HG02870 (cell line): ENCODE measurements around the gene MAB21L4.

Experiments
- ATAC-seq: cut with Tn5 transposase; IDR thresholded peaks from one replicate; pipeline ENCODE4 v1.9.1; 2021; ENCODE audit warnings: mild to moderate bottlenecking, moderate library complexity; ENCODE audit not compliant: unreplicated experiment

Gene MAB21L4

DNA sequence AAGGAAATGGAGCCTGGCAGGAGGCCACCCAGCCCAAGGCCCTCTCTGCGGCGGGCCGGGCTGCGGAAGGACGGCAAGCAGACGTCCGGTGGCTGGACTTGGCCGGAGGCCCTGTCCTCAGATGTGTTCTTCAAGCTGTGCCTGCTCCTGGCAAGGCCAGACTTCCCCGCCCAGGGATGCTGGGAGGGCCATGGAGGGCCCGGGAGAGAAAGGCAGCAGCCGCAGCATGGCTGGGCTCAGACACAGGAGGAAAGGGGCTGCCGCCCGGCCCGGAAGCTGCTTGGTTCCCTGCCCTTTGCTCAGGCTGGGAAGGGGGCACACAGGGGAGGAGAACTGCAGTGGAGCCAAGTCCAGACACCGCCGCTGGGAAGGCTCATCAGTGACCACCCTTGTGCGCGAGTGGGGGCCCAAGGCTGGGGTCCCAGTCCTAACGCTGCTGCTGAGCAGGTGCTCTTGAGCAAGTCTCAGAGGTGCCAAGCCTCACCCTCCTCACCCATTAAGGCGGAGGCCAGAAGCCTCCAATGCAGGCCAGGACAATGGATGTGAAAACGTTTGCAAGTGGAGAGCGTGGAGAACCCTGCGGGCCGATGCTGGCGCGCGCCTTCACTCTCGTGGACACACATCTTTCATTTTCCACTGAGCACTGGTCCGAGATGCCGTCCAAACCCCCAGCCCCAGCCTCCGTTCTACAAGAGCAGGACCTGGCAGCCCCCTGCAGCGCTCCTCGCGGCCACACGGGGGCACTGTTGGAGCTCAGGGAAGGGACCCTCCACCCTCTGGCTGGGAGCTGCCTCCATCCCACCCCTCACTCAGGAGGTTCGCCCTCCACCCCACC lies 18.1 kb upstream of the MAB21L4 start:
- ATAC-seq: no peak

DNA sequence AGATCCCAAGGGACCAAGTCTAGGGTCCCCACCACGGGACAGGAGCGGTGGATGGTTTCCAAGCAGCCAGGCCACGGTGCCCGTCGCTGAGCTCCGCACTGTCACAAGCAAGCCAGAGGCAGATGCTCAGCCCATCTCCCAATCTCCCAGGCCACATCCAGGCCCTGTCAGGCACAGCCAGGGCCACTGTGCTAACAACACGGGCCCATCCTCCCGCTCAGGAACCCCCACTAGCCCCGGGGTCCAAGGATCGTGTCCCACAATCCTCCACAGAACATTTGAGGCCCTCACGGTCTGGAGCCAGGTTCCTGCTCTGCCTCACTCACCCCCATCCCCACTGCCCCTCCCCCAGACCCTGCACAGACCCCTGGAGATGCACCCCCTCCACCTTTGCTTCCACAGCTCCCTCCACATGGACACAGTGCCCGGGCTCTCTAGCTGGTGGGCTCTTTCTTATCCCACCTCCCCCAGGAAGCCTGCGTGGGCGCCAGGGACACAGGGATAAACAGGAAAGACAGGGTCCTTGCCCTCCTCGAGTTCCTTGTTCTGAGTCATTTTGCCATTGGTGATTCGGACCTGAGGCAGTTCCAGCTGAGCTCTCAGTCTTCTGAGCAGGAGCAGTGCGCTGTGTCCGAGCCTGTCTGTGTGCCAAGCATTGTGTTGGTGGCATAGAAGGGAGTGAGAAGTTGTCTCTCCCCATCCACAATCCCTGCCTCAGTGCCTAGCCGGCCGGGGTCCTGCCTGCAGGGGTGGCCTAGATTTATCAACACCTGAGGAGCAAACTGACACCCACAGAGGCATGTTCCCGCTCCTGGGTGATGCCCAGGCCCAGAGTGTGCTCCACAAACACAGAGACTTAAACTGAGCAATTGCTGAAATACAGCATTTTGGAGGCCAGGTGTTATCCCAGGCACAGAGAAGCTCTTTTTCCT lies 17.2 kb upstream of the MAB21L4 start:
- no peak for ATAC-seq

DNA sequence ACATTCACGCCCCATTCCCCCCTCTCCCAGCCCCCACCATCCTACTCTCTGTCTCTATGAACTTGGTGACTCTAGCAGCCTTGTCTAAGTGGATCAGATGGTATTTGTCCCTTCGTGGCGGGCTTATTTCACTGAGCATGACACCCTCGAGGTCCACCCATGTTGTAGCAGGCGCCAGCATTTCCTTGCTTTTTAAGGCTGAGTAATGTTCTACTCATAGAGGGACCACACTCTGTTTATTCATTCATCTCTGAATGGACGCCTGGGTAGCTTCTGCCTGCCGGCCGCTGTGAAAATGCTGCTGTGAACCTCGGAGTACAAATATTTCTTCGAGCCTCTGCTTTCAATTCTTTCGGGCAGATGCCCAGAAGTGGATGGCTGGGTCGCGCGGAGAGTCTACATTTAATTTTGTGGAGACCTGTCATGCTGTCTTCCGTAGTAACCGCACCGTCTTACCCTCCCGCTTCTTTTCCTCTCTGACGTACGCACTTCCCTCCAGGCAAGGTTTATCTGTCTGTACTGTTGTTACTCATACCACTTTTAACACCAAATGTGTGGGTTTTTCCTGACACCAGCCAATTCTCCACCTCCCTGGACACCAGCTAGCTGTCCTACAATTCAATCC lies 15.8 kb upstream of the MAB21L4 start:
- ATAC-seq: no peak

DNA sequence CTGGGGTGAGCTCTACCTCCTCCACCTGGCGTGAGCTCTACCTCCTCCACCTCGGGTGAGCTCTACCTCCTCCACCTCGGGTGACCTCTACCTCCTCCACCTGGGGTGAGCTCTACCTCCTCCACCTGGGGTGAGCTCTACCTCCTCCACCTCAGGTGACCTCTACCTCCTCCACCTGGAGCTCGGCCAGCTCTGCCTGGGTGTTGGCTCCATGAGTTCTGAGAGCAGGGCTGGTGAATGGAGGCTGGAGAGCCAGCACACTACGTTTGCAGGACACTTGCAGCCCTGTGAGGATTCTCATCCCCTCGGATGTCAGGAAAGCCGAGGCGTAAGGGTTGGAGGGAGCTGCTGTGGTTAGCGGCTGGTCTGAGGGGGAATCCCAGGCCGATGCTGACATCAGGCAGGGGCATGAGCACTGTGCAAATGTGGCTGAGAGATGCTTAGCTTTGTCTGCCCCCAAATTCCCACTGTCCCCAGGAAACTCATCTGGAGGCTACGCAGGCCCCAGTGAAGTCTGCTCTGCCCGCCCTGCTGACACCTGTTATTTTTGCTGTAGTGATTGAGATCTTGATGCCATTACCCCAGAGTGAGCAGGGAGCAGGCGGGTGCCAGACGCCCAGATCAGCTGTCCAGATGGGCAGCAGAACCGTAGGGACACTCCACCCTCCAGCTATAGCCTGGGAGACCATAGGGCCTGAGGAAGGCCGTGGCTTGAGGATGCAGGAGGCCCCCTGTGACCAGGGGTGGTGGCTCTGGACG lies 13.4 kb upstream of the MAB21L4 start:
- ATAC-seq: no peak

DNA sequence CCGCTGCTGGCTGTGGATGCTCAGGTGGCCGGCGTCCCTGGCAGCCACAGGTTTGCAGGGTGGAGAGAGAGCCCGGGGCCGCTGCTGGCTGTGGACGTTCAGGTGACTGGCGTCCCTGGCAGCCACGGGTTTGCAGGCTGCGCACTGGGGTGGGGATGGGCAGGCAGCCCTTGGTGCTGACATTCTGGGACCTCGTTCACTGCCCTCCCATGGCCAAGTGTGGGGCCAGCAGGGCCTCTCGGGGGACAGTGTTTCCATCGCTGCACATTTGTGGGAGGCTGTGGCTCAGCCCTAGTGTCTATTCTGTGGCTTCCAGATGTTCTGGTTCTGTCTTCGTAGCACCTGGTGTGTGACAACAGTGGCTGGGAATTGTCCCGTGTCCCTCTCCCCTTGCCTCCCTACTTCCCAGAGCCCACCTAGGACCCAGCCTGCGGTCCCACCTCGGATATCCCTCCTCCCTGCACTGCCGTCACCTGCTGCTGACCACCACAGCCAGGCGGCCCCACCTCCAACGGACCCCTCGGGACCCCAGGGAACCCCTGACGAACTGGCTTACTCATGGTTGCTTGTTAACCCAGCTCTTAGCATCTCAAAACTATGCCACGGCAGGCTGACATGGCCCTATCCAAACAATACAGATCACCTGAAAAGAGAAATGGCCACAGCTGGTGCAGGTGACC lies 11.1 kb upstream of the MAB21L4 start:
- ATAC-seq: no peak

DNA sequence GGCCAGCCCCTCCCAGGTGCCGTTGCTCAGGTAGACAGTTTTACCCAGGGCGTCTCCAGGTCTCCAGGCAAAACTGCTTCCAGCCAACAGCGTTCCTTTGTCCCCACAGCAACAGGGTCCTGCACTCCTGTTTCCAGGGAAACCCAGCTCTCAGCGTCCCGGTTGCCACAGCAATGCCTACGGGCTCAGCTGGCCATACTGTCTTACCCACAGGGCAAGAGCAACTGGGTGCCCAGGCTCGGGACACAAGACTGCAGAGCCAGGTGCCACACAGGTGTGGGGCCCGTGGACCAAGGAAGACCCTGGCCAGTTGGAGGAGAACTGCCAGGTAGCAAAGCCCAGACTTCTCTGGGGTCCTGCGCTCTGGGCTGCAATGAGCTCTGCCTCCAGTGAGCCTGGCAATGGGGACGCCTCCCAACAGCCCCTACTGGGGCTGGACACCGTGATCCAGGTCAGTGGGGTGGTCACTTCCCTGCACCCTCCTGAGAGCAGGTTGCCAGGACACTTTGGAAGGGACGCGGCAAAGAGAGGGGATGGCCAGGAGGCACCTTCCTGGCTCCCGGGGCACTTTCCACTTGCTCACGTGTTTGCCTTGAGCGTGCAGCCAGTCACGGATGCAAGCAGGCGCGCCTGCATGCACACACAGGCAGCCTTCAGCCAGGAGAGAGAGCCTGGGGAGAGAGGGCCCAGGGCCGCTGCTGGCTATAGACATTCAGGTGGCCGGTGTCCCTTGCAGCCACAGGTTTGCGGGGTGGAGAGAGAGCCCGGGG lies 10.4 kb upstream of the MAB21L4 start, which contains the start of gene CROCC2:
TSS of gene CROCC2 (plus strand) at position 196 of the 770 bp plus-strand sequence. CDS start at position 374, 178 bp downstream.
- ATAC-seq: no peak

DNA sequence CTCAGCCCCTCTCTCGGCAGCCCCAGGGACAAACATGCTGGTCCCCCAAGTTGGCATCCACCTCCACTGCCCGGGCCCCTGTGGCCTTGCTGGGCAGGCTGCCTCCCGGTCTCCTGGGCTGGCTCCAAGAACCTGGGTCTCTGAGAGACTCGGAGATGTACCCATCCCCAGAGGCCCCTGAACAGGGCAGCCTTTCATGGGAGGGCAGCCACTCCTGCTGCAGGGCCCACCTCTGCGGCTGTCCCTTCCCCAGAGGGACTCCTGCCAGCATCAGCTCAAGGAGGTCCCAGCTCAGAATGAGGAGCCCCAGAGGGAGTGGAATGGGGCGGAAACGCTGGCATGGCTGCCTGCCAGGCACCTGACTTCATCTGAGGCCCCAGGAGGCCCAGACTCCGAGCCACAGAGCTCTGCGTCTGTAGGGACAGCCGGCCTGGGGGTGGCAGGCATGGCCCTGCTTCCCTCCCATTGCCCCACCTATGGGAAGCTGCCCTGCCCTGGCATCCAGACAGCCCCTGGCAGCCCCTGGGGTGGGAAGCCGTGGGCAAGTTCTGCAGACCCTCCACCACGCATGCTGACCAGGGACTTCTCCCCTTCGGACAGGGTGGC lies 9.3 kb upstream of the MAB21L4 start:
- no peak for ATAC-seq

DNA sequence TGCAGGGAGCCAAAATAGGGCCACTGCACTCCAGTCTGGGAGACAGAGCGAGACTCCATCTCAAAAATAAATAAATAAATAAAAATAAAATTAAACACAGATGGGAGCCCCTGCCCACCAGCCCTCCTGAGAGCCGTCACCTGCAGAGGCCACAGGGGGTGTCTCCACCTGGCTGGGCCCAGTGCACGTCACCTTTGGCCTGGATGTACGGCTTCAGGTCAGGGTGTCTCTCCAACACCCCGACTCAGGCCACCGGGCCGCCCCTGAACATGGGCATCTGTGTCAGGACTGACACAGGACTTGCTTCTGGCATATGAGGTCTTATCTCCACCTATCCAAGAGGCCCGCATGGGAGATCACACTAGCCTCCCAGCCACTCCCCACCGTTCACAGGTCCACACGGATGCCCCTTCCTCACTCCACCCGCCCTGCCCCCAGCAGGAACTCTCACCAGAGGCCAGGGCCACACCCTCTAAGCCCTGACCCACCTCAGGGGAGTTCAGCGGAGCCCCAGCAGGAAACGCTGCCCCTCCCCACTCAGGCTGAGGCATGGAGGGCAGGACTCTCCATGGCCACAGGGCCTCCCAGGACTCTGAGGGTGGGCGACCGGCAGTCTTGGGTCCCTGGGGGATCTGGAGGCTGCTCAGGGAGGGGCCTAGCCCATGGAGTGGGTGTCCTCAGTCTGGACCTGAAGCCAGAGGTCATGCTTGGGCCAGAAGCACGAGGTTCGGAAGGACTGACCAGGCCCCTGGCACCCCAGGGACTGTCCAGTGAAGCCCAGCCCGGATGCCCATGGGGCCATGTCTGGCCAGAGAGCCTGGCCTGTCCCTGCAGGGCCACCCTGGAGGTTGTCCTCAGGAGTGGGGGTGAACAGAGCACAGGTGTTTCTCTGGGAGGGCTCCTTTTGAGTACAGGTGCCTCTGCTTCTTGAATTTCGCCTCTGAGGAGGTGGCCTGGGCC lies 8.5 kb upstream of the MAB21L4 start:
- no peak for ATAC-seq

DNA sequence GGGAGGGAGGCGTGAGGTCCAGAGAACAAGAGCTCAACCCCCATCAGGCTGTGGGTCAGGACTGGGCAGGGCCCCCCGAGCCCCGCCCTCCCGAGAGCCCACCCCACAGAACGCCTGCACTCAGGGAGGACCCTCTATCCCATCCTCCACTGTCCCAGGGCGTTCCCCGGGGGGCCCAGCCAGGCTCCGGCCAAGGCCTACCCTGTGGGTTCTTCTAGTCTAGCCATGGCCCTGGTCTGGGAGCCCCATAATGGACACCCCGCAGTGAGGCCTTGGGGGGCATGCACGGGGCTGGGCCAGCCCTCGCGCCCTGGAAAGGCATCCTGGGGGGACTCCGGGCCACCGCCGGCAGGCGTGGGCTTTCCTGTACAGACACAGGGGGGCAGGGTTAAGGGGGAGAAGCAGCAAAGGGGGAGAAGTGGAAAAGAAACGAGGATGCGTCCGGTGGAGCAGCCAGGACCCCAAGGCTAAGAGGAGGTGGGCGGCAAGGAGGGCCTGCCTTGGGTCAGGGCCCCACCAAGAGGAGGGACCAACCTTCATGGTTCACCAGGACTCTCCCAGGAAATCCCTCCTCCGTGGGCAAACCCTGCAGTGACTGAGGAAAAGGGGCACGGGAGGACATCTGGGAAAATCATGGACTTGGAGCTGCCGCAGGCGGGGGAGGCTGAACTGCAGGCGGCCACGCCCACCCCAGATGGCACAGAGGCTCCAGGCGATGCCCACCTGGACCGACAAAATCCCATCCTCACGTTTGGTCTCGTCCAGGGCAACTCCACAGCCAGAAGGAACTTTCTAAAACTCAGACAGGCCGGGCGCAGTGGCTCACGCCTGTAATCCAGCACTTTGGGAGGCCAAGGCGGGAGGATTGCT lies 7.5 kb upstream of the MAB21L4 start:
- no peak for ATAC-seq

DNA sequence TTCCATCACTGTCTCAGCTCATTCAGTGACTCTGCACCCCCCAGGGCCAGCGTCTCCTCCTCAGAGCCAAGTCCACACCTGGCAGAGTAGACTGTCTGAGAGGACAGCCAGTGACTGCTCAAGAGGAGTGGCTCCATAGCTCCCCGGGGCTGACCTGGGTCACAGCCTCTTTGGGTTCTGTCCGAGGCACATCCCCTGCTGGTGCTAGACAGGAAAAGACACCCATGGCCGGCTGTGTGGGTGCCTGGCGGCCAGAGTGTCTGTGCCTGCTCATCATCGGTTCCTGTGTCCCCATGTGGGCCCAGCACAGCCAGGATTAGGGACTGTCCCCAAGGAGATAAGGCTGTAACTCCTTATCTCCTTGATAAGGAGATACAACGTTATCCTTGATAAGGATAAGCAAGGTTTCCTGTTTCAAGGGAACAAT lies 6.7 kb upstream of the MAB21L4 start:
- ATAC-seq: no peak

DNA sequence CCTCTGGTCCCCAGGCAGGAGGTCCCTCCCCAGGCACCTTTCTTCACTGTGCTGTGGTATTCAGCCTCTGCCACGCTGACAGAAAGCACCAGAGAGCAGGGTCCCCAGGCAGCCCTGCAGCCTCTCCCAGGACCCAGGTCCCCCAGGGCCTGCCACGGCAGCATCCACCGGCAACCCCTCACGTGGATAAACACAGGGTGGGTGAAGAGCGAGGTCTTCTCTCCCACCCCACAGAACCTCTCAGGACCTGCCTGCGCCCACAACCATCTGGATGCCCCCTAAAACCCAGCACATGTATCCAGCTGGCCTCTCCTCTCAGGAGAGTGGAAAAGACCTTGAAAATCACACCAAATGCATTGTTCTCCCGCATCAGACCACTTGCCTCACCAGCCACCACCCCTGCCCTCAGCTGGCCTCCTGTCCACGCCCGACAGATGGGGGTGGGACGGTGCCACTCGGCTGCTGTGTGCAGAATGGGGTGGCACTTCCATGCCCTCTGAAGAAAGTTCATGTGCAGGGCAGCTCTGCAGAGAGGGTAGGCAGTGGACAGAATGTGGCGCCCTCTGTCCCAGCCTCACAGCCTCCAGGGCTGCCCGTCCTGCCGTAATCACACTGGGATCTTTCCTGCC lies 6.1 kb upstream of the MAB21L4 start:
- ATAC-seq: no peak

DNA sequence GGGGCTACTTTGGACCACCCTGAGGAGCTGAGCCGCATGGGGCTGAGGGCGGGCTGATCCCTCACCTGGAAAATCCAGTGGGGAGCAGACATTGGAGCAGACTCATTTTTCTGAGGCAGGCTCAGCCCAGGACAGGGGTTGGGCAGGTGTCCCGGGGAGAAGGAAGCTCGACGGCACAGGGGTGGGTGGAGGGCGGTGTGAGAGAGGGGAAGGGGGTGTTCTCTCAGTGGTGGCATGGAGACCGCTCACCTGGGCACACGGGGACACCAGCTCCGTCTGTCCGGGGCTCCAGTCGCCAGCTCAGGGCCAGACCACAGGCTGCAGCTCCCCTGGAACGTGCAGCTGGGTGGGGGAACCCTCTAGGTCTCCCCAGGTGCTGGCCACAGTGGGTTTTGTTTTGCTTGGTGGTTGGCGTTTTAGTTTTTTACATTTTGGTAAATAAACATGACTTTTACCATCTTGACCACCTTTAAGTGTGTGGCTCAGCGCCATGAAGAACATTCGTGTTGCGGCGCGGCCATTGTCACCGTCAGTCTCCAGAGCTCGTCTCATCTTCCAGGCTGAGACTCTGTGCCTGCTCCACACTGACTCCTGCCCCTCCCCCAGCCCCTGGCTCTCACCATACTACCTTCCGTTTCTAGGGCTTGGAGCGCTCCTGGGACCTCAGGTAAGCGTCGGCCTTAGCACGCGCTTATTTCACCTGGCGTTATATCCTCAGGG lies 4.3 kb upstream of the MAB21L4 start:
- no peak for ATAC-seq

DNA sequence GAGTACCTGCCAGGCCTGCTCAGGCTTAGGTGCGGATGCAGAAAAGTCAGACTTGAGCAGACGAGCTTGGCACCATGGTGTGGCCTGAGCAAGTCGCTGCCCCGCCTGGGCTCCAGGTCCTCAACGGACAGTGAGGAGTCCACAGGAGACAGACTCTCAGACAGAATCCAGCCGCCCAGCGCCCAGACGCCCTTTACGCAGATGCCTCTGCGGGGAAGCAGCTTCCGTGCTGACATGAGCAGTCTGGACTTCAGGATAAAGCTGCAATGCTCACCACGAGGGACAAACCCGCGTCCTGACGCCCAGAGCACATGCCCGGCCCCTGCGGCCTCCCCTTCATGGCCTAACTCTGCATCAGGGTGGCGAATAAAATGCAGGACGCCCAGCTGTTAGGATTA lies 3.5 kb upstream of the MAB21L4 start:
- ATAC-seq: no peak

DNA sequence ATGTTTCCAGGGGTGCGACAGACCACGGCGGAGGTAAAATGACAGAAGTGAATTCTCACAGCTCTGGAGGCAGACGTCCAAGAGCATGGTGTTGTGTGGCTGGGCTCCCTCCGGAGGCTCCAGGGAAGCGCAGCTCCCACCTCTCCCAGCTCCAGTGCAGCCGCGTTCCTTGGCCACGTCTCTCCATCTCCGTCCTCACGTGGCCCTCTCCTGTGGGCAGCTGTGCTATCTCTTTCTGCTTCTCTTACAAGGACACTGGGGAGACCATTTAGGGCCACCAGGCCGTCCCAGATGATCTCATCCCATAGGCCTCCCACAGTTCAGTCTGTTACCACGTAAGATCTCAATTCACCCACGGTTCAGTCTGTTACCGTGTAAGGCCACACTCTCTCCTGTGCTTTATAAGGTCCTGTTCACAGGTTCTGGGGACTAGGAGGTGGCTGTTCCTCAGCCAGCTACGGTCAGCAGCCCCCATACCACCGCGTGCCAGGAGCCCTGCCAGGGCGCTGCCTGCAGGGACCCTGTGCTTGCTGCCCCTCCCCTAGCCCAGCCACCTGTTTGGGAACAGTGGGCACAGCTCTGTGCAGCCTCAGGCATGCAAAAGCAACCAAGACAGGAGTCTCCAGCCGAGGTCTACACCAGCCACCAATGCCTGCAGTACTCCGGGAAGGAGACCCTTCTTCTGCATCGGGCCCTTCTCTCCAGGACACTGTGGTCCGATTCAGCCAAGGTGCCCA lies 2.9 kb upstream of the MAB21L4 start:
- no peak for ATAC-seq
